Amniotic stem cell (primary cell): ENCODE data around the gene ANKRD24.
"Not testable (repeated sequence)": the region's sequence is repeated elsewhere in the genome, so short reads cannot be mapped to it uniquely, and the experiment has no call there.

Experiments
- DNase-seq: peaks from one replicate; lab custom pipeline; 2025; lab: John Stamatoyannopoulos, UW

Gene ANKRD24

DNA sequence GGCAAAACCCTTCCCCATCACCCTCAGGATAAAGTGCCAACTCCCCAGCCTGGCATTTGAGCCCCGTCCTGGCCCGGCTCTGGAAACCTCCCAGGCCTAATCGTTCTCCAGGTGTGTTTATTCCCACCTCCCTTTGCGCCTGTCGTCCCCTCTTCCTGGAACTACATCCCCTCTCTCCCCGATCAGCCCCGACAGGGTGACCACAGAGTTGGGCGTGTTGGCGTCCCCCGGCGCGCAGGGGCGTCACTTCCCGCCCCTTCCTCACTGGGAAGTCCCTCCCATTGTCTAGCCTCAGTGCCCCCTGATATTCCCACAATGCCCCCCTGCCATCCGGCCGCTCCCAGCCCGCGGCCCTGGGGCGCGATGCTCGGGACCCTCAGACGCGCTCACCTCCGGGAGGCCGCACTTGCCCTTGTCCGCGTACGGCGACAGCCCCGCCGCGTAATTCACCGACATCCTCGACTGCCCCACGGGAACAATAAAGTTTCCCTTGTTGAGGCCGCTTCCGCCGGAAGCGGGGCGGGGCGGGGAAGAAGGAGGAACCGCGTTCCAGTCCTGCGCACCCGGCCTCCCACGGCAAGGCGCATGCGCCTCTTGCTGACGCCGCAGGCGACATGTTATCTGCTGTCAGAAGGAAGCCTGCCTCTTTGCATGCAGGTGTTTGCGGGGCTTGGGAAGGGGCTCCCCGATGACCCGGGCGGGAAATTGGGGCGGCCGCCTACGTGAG lies at the start of gene ANKRD24, which contains the start of gene SIRT6:
TSS of gene ANKRD24 (plus strand) at position 606 of the 727 bp plus-strand sequence. CDS start 3,737 bp downstream, outside the sequence.
TSS of gene SIRT6 (minus strand) at position 480 of the 727 bp plus-strand sequence. CDS start at position 456, 24 bp downstream.
- DNase-seq: peak; percentile 93

DNA sequence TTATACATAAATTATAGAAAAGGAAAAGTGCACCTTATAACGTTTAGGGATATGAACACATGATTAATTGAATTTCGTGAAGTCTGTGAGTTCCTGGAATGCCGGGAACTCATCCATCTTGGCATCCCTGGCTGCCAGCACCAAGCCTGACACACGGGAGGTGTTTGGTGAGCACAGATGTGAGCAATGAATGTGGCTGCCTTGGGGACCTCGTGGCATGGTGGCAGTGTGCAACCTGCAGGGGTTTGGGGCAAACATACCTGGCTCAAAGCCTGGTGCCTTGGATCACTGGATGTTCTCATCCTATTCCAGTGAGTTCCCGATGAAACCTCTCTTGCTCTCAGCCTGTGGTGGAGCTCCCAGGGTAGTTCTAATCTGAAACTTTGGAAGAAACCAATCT lies 48.1 kb upstream of the ANKRD24 start:
- DNase-seq: no peak

DNA sequence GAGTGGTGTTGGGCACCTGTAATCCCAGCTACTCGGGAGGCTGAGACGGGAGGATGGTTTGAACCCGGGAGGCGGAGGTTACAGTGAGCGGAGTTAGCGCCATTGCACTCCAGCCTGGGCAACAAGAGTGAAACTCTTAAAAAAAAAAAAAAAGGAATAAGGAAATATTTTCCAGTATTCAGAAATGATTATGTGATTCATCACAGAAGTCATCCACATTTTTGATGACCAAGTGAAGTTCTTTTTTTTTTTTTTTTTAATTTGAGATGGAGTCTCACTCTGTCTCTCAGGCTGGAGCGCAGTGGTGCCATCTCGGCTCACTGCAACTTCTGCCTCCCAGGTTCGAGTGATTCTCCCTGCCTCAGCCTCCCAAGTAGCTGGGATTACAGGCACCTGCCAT lies 47.1 kb upstream of the ANKRD24 start:
- not testable (repeated sequence) for DNase-seq

DNA sequence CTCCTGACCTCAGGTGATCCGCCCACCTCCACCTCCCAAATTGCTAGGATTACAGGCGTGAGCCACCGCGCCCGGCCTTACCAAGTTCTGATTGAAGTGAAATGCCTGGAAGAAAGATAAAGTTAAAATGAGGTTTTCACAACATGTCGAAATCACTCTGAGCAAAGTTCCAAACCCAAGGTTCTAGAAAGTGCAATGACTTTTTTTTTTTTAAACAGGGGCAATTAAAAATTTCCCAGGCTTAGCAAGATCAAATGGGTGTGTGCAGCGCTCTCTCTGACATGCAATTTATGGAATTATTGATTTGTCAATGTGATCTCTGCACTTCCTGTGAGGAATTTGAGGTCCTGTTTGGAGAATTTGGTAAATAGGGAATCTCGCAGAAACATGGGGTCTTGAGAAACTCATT lies 45.8 kb upstream of the ANKRD24 start:
- no peak for DNase-seq

DNA sequence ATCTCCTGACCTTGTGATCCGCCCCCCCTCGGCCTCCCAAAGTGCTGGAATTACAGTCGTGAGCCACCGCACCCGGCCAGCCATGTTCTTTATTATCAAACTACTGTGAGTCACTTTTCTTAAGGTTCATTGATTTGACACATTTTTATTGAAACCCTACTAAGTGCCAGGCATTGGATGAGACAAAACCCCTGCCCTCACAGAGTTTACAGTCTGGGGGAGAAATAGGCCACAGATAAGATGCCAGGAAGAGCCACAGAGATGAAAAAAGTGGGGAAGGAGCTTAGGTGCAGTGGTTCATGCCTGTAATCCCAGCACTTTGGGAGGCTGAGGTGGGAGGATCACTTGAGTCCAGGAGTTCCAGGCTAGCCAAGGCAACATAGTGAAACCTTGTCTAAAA lies 44.0 kb upstream of the ANKRD24 start:
- DNase-seq: no peak

DNA sequence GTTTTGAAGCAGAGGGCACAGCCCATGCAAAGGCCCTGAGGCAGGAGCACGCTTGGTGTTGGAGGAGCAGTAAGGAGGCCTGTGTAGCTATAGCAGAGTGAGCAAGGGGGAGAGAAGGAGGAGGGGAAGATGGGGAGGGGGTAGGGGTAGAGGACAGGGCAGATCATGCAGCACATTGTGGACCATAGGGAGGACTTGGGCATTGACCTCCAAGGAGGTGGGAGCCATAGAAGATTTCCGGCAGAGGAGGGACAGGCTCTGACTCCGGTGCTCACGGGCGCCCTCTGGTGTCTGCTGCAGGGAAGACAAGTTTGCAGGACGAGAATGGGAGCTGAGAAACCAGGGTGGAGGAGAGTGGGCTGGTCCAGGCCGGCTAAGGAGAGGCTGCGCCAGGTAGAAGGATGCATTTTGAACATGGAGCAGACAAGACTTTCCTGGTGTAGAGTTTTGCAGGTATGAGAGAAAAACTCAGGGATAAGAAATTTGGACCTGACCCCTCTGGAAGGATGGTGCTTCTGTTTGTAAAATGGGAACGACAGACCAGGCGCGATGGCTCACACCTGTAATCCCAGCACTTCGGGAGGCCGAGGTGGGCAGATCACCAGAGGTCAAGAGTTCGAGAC lies 42.8 kb upstream of the ANKRD24 start:
- DNase-seq: no peak

DNA sequence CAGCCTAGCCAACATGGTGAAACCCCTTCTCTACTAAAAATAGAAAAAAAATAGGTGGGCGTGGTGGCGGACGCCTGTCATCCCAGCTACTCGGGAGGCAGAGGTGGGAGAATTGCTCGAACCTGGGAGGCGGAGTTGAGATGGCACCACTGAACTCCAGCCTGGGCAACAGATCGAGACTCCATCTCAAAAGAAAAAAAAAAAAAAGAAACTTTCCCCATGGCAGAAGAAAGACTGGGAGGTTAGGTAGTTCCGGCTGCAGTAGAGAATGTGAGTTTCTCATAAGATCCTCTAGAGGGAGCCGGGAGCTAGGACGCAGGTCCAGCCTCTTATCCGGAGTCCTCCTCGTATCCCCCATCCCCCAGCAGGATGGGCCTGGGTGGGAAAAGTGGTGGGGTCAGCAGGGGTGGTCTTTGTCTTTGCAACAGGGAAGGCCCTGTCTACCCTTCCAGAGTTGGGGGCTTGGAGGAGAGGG lies 42.2 kb upstream of the ANKRD24 start:
- peak; percentile 33 for DNase-seq

DNA sequence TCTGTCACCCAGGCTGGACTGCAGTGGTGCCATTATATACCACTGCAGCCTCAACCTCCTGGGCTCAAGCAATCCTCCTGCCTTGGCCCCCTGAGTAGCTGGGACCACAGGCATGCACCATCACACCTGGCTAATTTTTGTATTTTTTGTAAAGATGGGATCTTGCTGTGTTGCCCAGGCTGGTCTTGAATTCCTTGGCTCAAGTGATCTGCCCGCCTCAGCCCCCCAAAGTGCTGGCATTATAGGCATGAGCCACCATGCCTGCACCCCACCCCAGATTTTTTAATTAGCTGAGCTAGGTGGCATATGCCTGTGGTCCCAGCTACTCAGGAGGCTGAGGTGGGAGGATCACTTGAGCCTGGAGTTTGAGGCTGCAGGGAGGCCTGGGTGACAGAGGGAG lies 39.6 kb upstream of the ANKRD24 start:
- DNase-seq: not testable (repeated sequence)

DNA sequence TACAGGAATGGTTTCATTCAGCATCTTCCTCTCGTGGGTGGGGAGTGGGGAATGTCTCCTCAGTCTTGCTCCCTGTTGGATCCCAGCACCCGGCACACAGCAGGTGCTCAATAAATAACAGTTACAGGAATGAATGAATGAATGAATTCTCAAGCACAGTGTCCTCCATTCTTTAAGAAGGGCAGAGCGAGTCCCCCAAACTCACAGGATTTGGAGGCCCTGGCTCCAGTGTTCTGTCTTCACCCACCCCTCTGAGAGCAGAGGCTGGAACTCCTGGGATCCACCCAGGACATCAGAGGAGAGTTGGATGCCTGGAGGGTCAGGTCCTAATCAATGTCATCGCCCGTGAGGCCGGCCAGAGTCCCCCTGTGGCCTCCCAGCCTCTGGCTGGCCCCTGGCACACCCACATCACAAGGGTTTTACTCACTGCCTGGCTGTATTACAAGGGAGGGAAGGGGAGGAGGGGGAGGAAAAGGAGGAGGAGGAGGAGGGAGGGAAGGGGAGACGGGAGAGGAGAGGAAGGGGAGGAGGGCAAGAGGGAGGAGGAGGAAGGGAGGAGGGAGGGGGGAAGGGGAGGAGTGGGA lies 37.7 kb upstream of the ANKRD24 start:
- no peak for DNase-seq

DNA sequence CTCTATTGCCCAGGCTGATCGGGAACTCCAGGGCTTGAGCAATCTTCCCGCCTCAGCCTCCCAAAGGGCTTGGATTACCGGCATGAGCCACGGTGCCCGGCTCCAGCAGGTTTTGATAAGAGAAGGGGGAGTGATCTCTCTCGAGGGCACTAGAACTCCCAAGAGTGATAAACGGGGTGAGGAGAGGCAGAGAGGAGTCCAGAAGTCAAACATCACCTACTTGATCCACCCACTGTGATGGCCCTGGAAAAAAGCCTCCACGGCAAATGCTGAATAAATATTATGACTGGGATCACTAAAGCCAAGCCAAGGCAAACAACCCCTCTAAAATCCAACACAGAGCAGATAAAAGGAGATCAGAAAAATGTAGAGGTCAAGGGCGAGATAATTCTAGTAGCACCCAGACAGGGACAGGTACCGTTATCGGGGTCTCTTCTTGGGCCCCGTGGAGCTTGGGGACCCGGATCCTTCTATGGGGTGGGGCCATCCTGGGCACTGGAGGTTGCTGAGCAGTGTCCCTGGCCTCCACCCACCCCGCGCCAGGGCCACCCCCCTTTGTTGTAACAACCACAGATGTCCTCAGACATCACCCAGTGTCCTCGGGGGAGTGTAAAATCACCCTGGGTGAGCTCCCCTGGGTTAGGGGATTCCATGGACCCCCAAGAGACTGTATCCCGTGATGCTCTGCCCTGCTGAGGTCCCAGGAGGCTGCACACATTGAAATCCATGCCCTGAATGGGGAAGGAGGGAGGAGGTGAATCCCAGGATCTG lies 32.8 kb upstream of the ANKRD24 start:
- DNase-seq: no peak

DNA sequence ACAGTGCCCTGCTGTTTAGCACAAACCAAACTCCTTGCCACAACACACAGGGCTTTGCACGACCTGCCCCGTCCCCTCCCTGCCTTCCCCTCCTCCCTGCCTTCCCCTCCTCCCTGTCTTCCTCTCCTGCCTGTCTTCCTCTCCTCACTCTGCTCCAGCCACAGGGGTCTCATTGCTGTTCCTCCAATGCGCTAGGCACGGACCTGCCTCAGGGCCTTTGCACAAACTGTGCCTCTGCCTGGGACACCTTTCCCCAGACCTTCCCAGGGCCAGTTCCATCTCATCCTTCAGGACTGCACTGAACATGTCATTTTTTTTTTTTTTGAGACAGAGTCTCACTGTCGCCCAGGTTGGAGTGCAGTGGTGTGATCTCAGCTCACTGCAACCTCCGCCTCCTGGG lies 30.9 kb upstream of the ANKRD24 start:
- DNase-seq: no peak

DNA sequence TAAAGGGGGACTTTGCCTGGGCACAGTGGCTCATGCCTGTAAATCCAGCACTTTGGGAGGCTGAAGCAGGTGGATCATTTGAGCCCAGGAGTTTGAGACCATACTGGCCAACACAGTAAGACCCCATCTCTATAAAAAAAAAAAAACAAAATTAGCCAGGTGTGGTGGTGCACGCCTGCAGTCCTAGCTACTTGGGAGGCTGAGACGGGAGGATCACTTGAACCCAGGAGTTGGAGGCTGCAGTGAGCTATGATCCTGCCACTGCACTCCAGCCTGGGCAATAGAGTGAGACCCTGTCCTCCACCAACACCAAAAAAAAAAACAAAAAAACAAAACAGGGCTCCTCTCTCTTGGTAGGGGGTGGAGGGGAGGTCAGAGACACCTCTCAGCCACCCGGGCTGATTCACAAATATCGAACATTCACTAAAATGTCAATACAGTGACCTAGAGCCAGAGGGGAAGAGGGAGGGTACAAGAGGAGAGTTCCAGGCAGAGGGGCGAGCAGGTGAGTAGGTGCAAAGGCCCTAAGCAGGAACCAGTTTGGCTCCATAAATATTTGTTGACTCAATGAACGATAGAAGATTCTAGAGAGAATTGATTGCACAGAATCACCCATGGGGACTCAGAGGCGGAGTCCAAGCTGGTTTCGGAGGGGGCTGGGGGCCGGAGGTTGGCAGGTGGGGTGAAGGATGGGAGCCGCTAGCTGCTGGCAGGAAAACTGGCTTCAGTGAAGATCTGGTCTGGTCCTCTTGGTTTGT lies 30.1 kb upstream of the ANKRD24 start:
- no peak for DNase-seq

DNA sequence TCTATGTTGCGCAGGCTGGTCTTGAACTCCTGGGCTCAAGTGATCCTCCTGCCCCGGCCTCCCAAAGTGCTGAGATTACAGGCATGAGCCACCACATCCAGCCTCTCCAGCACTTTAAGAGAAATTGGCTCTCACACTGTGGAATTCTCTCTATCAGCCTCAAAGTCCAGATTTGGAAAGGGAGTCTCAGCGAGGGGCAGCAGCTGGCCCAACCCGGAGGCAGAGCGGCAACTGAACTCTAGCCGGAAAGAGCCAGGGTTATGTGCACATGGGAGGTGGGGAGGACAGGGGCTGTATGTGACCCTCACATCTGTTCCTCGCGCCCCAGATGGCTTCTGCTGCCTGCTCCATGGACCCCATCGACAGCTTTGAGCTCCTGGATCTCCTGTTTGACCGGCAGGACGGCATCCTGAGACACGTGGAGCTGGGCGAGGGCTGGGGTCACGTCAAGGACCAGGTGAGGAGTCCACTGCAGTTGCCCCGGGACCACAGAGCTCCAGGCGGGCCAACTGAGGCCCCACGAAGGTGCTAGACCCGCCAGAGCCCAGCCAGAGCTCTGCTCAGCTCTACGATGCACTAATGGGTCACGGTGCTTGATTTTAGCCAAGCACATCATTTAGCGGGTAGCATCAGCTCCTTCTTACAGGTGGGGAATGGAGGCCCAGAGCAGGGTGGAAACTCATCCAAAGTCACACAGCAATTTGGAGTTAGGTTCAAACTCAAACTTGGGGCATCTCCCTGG lies 27.7 kb upstream of the ANKRD24 start:
- no peak for DNase-seq

DNA sequence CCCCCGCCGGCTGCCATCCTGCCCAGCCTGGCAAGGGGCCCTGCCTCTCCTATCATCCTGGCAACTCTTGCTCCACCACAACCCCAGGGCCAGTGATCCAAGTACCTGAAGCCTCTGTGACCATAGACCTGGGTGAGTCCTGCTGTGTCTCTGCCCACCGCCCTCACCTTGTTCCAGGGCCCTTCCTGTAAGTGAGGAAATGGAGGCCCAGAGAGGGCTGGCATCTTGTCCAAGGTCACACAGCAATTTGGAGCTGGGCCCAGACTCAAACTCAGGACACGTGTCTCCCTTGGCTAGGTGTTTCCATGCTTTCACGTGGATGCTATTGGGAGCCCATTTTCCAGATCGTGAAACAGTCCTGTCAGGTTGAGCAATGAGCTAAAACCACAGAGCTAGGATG lies 25.3 kb upstream of the ANKRD24 start:
- DNase-seq: no peak

DNA sequence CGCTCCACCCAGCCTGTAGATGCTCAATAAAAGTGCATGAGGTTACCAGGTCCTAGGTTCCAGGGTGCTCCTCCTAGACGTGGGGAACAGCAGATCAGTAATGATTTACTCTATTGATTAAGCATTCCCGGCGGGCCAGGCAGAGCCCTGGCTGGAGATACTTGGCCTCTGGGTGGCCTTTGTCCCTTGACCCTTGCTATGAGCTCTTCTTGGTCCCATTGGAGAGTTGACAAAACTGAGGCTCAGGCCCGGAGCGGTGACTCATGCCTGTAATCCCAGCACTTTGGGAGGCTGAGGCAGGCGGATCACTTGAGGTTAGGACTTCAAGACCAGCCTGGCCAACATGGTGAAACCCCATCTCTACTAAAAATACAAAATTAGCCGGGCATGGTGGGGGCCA lies 24.5 kb upstream of the ANKRD24 start:
- not testable (repeated sequence) for DNase-seq

DNA sequence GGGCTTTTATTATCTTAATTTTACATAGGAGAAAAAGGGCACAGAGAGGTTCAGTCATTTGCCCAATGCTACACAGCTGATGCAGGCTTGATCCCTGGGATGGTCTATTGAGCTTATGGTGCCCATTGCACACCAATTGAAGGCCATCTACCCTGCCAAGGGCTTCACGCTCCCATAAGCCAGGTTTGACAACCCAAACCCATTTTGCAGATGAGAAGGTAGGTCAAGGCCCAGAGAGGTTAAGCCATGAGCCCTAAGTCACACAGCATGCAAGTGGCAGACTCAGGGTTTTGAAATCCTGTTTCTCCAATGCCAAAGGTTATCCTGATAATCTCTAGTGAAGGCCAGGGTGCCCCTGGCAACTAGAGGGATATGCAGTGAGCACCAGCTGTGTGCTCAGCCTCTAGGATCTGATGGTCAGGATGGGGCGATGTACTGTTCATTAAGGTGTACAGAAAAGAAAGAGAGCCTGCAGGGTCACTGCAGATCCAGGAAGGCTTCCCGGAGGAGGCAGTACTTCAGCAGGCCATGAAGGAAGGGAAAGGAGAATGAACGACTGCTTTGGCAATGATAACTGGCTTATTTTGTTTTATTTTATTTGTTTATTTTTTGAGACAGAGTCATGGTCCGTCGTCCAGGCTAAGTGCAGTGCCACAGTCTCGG lies 20.9 kb upstream of the ANKRD24 start:
- DNase-seq: no peak

DNA sequence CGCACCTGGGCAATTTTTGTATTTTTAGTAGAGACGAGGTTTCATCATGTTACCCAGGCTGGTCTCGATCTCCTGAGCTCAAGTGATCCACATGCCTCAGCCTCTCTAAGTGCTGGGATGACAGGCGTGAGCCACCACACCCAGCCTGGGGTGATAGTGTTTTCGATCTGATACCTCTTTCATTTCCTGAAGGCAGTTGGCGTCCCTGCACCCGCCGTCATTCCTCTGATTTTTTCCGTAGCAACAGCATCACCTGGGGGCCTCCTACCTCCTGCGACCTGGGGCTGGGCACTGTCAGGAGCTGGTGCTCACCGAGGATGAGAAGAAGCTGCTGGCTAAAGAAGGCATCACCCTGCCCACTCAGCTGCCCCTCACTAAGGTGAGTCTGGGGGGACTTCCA lies 18.2 kb upstream of the ANKRD24 start:
- DNase-seq: no peak

DNA sequence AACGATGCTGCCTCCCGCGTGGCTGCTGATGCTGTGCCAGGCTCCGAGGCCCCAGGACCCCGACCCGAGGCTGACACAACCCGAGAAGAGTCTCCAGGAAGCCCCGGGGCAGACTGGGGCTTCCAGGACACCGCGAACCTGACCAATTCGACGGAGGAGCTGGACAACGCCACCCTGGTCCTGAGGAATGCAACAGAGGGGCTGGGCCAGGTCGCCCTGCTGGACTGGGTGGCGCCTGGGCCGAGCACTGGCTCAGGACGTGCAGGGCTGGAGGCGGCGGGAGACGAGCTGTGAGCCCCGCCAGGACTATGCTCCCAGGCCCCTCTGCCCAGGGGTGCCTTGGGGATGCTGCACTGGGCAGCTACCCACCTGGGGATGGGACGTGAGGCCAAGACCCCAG lies 10.8 kb upstream of the ANKRD24 start:
- no peak for DNase-seq

DNA sequence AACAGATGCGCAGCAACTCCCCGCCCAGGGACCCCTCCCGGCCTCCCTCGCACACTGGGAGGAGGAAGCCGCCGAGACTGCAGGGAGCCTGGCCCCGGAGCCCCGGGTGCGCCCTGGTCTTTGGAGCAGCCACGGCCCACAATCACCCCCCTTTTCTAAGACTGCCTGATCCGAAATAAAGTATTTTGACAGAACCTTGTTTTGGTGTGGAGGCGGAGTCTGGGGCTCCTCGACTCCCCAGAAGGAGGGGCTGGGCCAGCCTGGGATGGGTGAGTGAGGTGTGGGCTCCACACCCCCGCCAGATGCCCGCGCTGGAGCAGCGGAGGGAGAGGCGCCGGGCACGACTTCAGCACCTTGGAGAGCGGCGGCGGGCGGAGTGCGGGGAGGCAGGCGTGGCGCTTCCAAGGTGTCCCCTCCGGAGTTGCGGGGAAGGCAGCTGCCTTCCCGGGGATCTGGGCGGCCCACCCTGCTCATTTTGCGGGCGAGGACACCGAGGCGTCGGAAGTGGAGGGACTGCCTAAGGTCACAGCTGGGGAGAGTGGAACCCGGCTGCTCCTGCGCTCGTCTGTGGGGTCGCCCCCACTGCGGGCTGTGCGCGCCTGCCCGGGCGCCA lies 9.5 kb upstream of the ANKRD24 start:
- DNase-seq: no peak
